ENCODE data around the gene MTERF2.

MTERF2 gene

DNA sequence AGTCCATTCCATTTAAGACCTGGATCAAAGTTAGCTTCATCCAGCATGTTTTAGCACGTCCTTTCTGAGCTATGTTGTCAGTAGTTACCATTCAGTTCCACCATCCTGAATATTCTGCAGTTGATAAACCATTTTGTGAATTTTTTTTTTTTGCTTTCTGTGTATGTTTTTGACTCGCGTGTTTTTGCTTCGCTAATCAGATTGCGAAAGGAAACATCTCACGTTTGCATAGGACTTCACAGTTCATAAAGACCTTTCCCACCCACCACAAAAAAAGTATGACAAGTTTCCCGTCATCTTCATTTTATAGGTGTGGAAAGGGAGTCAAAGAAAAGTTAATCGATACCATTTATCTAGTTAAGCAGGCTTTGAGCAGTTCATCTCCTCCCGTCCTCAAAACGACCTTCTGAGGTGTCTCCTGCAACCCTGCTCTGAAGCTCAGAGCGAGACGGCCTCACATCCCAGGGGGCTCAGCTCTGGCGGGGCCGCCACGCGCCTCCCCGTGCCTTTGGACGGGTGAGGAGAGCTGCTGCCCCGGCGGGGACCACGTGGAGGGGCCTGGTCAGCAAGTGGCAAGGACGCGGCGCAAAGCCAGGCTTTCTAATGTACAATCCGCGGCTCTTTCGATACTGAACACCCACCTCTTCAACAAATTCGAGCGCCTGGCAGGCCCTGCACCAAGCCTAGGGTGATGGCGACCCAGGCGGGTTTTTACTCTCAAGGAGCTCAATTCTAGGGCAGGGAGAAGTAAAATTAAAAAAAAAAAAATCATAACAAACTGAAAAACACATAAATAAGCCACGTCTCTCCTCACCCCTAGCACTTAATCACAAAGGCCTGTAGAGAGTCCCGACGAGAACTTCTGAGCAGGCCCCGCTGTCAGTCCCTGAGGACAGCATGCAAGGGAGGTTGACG lies 32.2 kb downstream of the MTERF2 start:
- DNase-seq (ENCODE audit: low read depth), result no peak

DNA sequence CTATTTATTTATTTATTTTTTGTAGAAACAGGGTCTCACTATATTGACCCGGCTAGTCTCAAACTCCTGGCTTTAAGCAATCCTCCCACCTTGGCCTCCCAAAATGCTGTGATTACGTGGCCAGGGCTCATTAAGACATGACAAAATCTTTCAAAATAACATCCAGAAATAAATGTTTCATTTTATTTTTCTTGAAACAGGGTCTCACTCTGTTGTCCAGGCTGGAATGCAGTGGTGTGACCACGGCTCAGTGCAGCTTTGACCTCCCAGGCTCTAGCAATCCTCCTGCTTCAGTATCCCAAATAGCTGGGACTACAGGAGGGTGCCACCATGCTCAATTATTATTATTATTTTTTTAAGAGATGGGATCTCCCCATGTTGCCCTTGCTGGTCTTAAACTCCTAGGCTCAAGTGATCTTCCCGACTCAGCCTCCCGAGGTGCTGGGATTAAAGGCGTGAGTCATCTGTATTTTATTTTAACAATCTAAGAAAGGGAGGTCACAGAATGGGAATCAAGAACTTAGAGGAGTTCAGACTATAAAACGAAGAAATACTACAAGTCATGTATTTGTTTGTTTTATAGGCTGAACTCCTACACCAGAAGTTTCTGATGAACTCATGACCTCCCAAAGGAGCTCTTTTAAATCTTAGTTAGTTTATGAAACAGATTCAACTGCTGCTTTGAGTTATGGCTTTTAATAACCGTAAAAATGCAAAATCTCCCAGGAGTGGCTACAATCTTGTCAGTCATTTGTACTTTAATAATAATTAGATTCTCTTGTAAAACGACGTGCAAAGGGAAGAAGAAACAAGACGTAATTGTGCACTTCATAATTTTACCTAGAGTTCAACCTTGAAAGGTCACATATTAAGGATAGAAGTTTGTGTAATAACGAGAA lies 33.3 kb downstream of the MTERF2 start:
- DNase-seq (ENCODE audit: low read depth), result no peak

DNA sequence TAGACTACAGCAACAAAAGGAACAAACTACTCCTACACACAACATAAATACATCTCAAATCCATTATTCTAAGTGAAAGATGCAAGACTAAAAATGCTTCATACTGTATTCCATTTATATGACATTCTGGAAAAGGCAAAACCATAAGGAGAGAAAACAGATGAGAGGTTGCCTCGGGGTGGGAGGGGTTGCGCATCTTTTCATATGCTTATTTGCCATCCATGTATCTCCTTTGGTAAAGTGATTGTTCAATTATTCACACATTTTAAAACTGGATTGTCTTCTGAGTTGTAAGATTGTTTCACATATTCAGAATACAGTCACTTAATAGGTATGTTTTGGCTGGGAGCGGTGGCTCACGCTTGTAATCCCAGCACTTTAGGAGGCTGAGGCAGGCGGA lies 36.4 kb downstream of the MTERF2 start:
- no peak for DNase-seq (ENCODE audit: low read depth)

DNA sequence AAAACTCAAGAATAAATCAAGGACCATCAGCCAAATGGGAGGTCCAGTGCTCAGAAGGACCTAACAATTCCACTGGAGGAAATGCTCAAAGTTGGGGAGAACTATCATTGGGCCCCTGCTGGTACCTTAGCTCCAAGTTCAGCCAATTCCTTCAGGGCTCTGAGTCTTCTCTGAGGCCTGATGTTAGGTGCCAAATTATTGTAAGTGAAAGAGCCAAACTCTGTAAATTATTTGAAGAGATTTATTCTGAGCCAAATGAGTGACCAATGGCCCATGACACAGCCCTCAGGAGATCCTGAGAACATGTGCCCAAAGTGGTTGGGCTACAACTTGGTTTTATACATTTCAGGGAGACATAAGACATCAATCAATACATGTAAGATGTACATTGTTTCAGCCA lies 39.5 kb downstream of the MTERF2 start:
- DNase-seq (ENCODE audit: low read depth), result no peak

DNA sequence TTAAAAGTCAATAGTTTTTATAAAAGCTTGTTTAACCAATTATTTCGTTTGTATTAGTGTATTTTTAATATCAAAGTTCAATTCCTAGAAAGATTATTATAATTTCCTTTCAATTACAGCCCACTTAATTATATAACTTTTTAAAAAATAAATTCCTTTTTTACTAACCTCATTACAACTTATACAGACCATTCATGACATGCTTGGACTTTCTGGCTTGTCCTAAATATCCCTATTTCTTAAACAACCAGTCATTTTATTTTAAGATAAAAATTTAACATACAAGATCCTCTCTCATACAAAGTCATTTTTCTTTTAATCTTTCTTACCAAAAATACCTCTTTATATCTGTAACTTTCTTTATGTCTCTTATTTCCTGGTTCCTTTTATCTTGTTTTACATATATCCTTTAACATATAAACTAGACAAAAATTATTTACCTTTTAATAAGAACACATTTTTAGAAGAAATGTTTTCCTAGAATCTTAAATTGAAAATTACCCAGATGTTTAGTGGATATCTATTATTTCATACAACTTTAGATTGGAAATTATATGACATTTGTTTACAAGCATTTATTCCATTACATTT lies 41.6 kb downstream of the MTERF2 start:
- DNase-seq (ENCODE audit: low read depth), result no peak

DNA sequence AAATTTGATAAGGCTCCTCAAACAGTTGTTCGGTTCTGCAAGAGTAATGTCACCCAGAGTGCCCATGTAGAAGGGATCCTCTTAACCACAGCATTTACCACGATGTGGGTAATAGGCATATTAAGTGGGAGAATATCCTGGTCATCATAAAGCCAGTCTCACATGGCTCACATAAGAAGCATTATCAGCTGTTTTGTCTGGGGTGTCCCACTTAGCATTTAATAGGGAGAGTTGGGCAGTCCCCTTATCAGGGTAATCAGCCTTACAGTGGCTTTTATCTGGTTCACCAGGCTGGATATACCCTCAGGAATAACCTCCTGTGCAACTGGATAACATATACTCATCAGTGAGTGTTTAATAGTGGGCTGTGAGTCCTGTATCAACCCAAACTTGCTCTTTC lies 44.2 kb downstream of the MTERF2 start:
- DNase-seq (ENCODE audit: low read depth), result no peak

DNA sequence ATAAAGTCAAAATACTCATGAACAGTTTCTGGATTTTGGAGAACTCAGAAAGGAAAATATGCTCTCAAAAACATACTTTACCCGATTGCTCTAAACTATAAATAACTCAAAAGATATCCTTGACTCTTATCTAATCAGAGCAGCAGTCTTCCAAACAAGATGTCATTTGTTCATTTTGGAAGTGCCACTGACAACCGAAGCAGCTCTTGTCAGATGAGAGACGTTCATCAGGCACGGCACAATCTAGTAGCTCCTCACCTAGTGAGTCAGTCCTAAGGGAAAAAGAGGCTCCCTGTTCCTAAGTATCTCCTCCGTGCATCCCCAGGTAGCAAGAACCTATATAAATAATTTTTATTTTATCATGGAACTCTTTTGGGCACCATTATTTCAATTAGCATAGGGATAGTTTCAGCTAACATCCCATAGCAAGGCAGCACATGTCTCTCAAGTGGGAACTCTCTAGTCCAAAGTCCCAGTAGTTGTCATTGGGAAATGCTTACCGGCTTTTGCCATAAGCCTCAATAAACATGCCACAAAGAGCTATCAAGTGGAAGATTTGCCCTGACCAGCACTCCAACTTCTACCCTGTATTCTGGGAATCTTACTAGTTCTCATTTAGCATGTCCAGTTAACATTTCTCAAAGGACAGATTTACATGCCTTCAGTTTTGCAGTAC lies 45.3 kb downstream of the MTERF2 start:
- DNase-seq (ENCODE audit: low read depth), result no peak

DNA sequence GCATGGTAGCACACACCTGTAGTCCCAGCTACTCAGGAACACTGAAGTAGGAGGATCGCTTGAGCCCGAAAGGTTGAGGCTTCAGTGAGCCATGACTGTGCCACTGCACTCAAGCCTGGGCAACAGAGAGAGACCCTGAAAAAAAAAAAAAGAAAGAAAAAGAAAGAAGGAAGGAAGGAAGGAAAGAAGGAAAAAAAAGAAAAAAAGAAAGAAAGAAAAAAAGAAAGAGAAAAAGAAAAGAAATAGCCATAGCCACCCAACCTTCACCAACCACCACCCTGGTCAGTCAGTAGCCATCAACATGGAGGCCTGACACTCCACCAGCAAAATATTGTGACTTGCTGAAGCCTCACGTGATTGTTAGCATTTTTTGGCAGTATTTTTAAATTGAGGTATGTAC lies 52.7 kb downstream of the MTERF2 start:
- DNase-seq (ENCODE audit: low read depth), result no peak

Data from activated gamma-delta T cell treated with anti-CD3 and anti-CD28 coated beads, Interleukin-2, amount 50 U/mL, for 16 hours (primary cell).